WTC11 (cell line): ENCODE data around the gene AGPAT4.

ENCODE experiments used
- ATF3 ChIP-seq: sonication (generic); formaldehyde crosslinking; conservative IDR thresholded peaks from 2 replicates; pipeline ENCODE4 v1.8.1; 2022; ENCODE audit warnings: mild to moderate bottlenecking, missing genetic modification reagents
- CREB1 ChIP-seq: sonication (generic); formaldehyde crosslinking; IDR thresholded peaks from 2 replicates; pipeline ENCODE4 v1.8.0; 2023; ENCODE audit warnings: mild to moderate bottlenecking, missing genetic modification reagents
- CTCF ChIP-seq: fragments of 200-600 bp; IDR thresholded peaks from 2 replicates; pipeline ENCODE4 v1.8.0; 2022; ENCODE audit warnings: antibody characterized with exemption
- PRDM15 ChIP-seq: sonication (generic); formaldehyde crosslinking; IDR thresholded peaks from 2 replicates; pipeline ENCODE4 v1.8.0; 2022; ENCODE audit warnings: missing genetic modification reagents

GRCh38 chr6:161188547-161189465 is 85.1 kb downstream of the AGPAT4 start:
- TF ChIP-seq CTCF, result no peak
- TF ChIP-seq ATF3, result no peak
- TF ChIP-seq CREB1, result no peak
- no peak for TF ChIP-seq PRDM15
